Islet precursor cell (in vitro differentiated cells): Measurements from ENCODE around the gene HOXB9.

Experiments used
- DNase-seq: peaks from one replicate; pipeline ENCODE4 v3.0.0-alpha.2; 2018

HOXB9 gene

GRCh38 chr17:48623583-48623982 is 2.6 kb downstream of the HOXB9 start:
- DNase-seq, result no peak

GRCh38 chr17:48622857-48623256 is 3.3 kb downstream of the HOXB9 start:
- DNase-seq, result no peak

- DNase-seq, result peak; percentile 73
Observed at GRCh38 chr17:48621410-48622392, 4.5 kb downstream of the HOXB9 start.

GRCh38 chr17:48620461-48621139 is 5.6 kb downstream of the HOXB9 start:
- DNase-seq, result no peak

- DNase-seq, result peak; percentile 75
Observed at GRCh38 chr17:48619826-48620449, 6.2 kb downstream of the HOXB9 start.

- peak; percentile 97 for DNase-seq
Observed at GRCh38 chr17:48618256-48618896, 7.8 kb downstream of the HOXB9 start.

- DNase-seq, result peak; percentile 72
Observed at GRCh38 chr17:48617471-48618255, 8.5 kb downstream of the HOXB9 start.

GRCh38 chr17:48616717-48617470 is 9.3 kb downstream of the HOXB9 start:
- DNase-seq, result no peak

- DNase-seq, result no peak
Observed at GRCh38 chr17:48615963-48616716, 10.0 kb downstream of the HOXB9 start.

GRCh38 chr17:48615047-48615962 is 10.9 kb downstream of the HOXB9 start, which contains the start of gene HOXB8:
HOXB8 (minus strand) TSS chr17:48615292; CDS start chr17:48614704, 588 bp downstream.
- DNase-seq, result peak; percentile 80

- DNase-seq, result peak; percentile 87
Observed at GRCh38 chr17:48613862-48614694, 12.1 kb downstream of the HOXB9 start.

- DNase-seq, result peak; percentile 85
Observed at GRCh38 chr17:48612854-48613691, 13.1 kb downstream of the HOXB9 start.

GRCh38 chr17:48612456-48612853 is 13.7 kb downstream of the HOXB9 start:
- DNase-seq, result no peak

GRCh38 chr17:48611681-48612455 is 14.3 kb downstream of the HOXB9 start:
- DNase-seq, result peak; percentile 96

GRCh38 chr17:48611213-48611612 is 14.9 kb downstream of the HOXB9 start:
- DNase-seq, result peak; percentile 71
